GM10847 (cell line): ENCODE measurements around the gene LACTBL1.

Experiments used
- POLR2A ChIP-seq: IDR thresholded peaks from 2 replicates; pipeline ENCODE4 v1.6.1; 2011; ENCODE audit not compliant: insufficient read length; ENCODE audit errors: extremely low read depth

LACTBL1 gene

DNA sequence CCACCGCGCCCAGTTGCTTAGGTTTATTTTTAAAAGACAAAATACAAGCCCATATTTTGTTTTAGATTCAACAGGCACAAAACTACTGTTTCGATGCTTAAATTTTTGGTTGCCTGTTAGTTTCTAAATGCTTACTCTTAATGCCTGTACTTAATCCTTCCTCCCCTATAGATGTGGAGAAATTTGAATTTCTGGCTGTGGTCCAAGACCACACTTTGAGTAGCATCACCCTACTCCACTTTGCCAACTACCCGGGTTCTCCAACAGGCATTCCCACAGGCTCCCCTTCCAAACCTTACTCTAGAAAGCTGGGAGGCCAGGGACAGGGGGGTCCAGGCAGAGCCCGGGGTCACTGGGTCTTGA, 20.0 kb downstream of the LACTBL1 start:
- no peak for TF ChIP-seq POLR2A

DNA sequence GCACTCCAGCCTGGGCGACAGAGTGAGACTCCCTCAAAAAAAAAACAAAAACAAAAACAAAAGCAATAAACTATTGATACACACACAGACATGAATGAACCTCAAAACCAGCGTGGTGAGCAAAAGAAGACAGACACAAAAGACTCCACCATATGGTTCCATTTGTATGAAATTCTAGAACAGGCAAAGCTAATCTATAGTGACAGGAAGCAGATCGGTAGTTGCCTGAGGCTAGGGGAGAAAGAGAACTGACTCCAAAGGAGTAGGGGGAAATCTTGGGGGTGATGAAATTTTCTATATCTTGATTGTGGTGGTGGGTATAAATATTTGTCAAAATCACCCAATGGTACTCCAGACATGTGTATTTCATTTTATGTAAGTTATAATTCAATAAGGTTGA, 20.9 kb downstream of the LACTBL1 start:
- no peak for TF ChIP-seq POLR2A

GRCh38 chr1:22949822-22950331, 22.8 kb downstream of the LACTBL1 start:
- TF ChIP-seq POLR2A, result no peak

DNA sequence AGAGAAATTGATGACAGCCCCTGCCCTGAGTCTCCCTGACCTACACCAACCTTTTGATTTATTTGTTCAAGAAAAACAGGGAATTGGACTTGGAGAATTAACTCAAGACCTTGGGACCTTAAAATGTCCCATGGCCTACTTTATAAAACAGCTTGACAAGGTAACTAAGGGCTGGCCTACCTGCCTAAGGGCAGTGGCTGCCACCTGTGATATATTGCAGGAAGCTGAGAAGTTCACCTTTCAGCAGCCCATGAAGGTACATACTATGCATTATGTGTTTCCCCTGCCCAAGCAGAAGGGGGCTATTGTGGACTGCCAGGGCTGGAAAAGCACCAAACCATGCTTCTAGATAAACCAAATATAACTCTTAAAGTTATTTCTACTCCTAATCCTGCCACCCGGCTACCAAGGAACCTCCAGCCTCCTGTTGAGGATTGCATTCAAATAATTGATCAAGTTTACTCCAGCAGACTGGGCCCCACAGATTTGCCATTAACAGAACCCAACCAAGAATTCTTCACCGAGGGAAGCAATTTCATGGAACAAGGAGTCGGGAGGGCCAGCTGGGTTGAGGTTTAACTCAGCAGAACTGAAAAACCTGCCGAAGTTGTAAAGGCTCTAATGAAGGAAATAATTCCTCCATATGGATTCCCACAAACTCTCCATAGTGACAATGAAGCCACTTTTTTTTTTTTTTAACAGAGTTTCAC, 28.2 kb downstream of the LACTBL1 start:
- no peak for TF ChIP-seq POLR2A

DNA sequence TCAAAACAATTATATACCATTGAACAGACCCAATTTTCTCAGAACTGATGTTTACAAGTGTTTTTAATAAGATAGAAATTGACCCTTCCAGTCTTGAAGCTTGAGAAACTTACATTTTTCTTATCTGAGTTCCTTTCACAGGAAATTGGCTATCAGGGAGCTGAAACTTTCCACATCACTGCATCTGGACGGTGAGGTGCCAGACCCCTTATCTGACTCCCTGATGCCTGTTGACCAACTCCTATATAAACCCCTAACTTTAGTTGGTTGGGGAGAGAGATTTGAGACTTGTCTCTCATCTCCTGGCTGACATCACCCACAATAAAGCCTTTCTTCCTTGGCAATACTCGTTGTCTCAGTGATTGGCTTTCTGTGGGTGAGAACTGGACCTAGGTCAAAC, 31.4 kb downstream of the LACTBL1 start:
- TF ChIP-seq POLR2A, result no peak

- TF ChIP-seq POLR2A, result no peak
Measured at GRCh38 chr1:22936681-22937080, 36.0 kb downstream of the LACTBL1 start.

- no peak for TF ChIP-seq POLR2A
Measured at GRCh38 chr1:22935433-22935832, 37.2 kb downstream of the LACTBL1 start.

DNA sequence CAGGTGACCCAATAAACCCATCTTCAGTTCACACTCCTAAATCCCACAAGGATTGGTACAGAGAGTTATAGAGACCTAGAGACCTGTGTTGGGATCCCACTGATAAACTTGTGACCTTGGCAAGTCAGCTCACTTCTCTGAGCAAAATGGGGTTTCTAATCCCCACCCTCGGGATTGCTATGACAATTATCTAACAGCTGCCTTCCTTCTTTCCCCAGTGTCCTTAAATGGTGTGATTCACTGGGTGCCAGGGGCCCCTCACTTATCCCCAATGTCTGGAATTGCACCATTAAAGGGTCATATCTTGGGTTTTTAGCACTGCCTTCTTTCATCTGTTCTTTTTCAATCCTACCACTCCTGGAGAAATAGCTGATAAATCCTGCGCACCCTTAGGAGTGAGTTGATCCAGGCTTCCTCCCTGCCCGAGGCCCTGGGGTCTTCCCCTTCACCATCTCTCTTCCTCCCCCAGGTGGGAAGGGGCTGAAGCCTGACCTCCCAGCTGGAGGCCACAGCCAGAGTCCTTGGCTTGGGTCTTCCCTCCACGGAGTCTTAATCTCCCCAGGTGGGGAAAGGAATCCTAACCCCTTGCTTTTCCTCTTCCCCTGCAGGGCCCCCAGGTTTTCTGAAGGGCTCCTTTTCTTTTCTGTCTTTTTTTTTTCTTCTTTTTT, 39.7 kb downstream of the LACTBL1 start:
- no peak for TF ChIP-seq POLR2A

DNA sequence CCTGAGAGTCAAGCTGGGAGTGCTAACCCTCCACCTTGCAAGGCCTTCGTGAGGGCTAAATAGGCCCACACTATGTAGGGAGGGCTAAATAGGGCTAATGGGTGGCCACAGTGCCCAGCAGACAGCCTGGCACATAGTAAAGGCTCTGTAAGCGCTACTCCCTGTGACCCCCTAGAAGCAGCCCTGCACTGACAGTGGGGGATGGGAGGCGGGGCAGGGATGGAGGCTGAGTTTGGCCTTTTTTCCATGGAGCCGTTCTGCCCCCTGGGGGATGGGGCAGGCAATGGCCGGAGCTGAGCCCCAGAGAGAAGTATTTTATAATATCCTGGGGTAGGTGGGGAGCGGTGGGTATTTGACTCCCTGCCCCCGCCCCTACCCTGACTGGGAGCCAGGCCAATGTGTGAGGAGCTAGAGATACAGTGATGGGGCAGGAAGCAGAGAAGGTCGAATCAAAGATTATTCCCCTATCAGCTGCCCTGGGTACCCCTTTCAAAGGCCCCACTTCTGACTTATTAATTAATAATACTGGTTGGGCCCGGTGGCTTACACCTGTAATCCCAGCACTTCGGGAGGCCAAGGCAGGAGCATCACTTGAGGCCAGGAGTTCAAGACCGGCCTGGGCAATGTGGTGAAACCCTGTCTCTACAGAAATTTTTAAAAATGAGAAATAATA, 42.3 kb downstream of the LACTBL1 start:
- TF ChIP-seq POLR2A, result no peak

DNA sequence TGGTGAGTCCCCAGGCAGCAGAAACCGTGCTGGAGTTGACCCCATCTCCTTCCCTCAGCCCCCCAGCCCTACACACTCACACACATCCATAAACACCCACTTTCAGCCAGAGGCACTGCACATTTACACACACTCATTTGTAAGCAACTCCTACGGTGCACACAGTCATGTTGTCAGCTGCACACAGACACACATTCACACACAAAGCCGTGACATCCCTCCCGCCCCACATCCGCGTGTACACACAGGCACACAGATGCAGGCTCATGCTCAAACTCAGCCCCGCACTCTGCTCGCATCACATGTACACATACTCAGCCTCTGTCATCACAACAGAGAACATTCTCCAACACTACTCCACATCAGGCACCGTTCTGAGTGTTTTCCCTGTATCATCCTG, 47.6 kb downstream of the LACTBL1 start:
- TF ChIP-seq POLR2A, result no peak

- TF ChIP-seq POLR2A, result no peak
Measured at GRCh38 chr1:22922640-22923039, 50.0 kb downstream of the LACTBL1 start.

- TF ChIP-seq POLR2A, result no peak
Measured at GRCh38 chr1:22921452-22922126, 51.1 kb downstream of the LACTBL1 start.

DNA sequence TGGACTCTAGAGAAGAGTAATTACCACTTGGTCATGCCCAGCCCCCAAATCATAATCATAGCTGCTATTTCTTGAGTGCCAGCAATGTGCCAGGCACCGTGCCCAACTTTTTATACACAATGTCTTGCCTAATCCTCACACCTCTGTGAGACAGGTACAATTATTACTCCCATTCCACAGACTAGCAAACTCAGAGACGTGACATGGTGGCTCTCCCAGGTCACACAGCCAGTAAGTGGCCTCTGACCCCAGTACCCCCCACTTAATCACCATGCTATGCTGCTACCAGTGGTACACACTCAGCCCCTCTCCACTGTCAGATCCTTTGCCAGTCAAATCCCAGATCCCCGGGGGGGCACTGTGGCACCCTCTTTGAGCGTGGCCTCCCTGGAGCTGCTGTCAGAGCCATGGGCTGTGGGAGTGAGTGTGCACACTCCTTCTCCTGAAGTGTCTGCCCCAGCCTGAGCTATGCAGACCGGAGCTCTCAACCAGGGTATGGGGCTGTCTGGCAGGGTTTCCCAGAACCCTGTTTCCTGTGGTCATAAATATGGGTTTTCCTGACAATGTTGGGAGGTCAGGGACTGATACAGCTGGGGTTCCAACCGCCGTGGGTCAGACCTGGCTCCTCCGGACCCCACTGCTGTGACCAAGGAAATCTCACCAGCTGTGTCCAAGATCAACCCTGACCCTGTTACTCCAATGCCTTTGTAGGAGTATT, 51.8 kb downstream of the LACTBL1 start:
- TF ChIP-seq POLR2A, result no peak

GRCh38 chr1:22920026-22920733, 52.5 kb downstream of the LACTBL1 start:
- no peak for TF ChIP-seq POLR2A
